Measurements from ENCODE around the gene CPLANE2.

The CPLANE2 gene

GRCh38 chr1:16262067-16262466 is 25.1 kb upstream of the CPLANE2 start:
- Histone ChIP-seq H3K36me3 (ENCODE audit: control insufficient read depth in 1 of 2, insufficient read depth in 2 of 2, low read depth in 1 of 2, low read length in 2 of 2) (peaks cover 0 to 6% of the 10 kb centered on the region in 2 experiments), H4K91ac (ENCODE audit: low read length) (no peak overlapping the region), H3K14ac (ENCODE audit: low read length in 2 of 2) (no peak overlapping the region), H3K79me1 (replicated peaks; ENCODE audit: low read length, poor library complexity, severe bottlenecking) (peaks cover 17% of the 10 kb centered on the region), H2AFZ (ENCODE audit: low read depth, low read length) (no peak overlapping the region), H2BK12ac (ENCODE audit: low read length in 2 of 2) (no peak overlapping the region), H2AK5ac (ENCODE audit: low read length, severe bottlenecking) (peak overlapping the region; percentile 91), H3K4ac (ENCODE audit: low read depth in 1 of 2, low read length in 2 of 2) (no peak overlapping the region), H3K4me2 (ENCODE audit: low read length, poor library complexity, severe bottlenecking) (no peak overlapping the region), H3K23ac (ENCODE audit: low read length in 2 of 2) (no peak overlapping the region), H3K4me3 (ENCODE audit: insufficient read depth in 1 of 2, low read depth in 1 of 2, low read length in 2 of 2) (no peak overlapping the region), H2BK120ac (ENCODE audit: low read depth, low read length) (no peak overlapping the region), H2BK5ac (ENCODE audit: low read depth, low read length, poor library complexity, severe bottlenecking) (no peak overlapping the region), H4K8ac (ENCODE audit: low read length) (no peak overlapping the region), H3K4me1 (ENCODE audit: control insufficient read depth, insufficient read depth, low read depth, low read length) (peaks cover 14% of the 10 kb centered on the region), H3K9ac (ENCODE audit: low read length) (no peak overlapping the region), H3K9me3 (ENCODE audit: control insufficient read depth, low read length) (no peaks in the 10 kb centered on the region), H3K18ac (ENCODE audit: low read depth in 1 of 2, low read length in 2 of 2) (no peak overlapping the region), H3K27ac (ENCODE audit: low read length, poor library complexity, severe bottlenecking) (no peak overlapping the region), H2BK15ac (ENCODE audit: low read depth, poor library complexity, severe bottlenecking) (no peak overlapping the region), H3K27me3 (ENCODE audit: control insufficient read depth in 1 of 2, insufficient read depth in 1 of 2, low read length in 2 of 2) (no peaks in the 10 kb centered on the region)
- no peak for DNase-seq
- WGBS, result 80% methylated on average over 1 of the region's 1 CpG

- Histone ChIP-seq H2BK5ac (ENCODE audit: low read depth, low read length, poor library complexity, severe bottlenecking) (peak overlapping the region; percentile 88), H3K4ac (ENCODE audit: low read depth in 1 of 2, low read length in 2 of 2) (no peak overlapping the region), H3K4me1 (ENCODE audit: control insufficient read depth, insufficient read depth, low read depth, low read length) (peaks cover 10% of the 10 kb centered on the region), H3K4me2 (ENCODE audit: low read length, poor library complexity, severe bottlenecking) (no peak overlapping the region), H2BK12ac (ENCODE audit: low read length in 2 of 2) (no peak overlapping the region), H3K9ac (ENCODE audit: low read length) (no peak overlapping the region), H3K79me1 (replicated peaks; ENCODE audit: low read length, poor library complexity, severe bottlenecking) (peaks cover 16% of the 10 kb centered on the region), H3K36me3 (ENCODE audit: control insufficient read depth in 1 of 2, insufficient read depth in 2 of 2, low read depth in 1 of 2, low read length in 2 of 2) (peaks cover 6 to 8% of the 10 kb centered on the region in 2 experiments), H3K27ac (ENCODE audit: low read length, poor library complexity, severe bottlenecking) (peak overlapping the region; percentile 98), H4K91ac (ENCODE audit: low read length) (no peak overlapping the region), H2AK5ac (ENCODE audit: low read length, severe bottlenecking) (peak overlapping the region; percentile 26), H3K27me3 (ENCODE audit: control insufficient read depth in 1 of 2, insufficient read depth in 1 of 2, low read length in 2 of 2) (no peaks in the 10 kb centered on the region), H2AFZ (ENCODE audit: low read depth, low read length) (no peak overlapping the region), H2BK120ac (ENCODE audit: low read depth, low read length) (no peak overlapping the region), H3K4me3 (ENCODE audit: insufficient read depth in 1 of 2, low read depth in 1 of 2, low read length in 2 of 2) (no peak overlapping the region), H3K9me3 (ENCODE audit: control insufficient read depth, low read length) (no peaks in the 10 kb centered on the region), H3K14ac (ENCODE audit: low read length in 2 of 2) (no peak overlapping the region), H3K23ac (ENCODE audit: low read length in 2 of 2) (no peak overlapping the region), H4K8ac (ENCODE audit: low read length) (no peak overlapping the region), H2BK15ac (ENCODE audit: low read depth, poor library complexity, severe bottlenecking) (no peak overlapping the region), H3K18ac (ENCODE audit: low read depth in 1 of 2, low read length in 2 of 2) (peak overlapping the region in 1 of 2 experiments; percentile 55)
- DNase-seq, result peak; percentile 52
- WGBS, result no CpG with 5 or more reads among the region's 1 CpG
These were observed 23.8 kb upstream of the CPLANE2 start for GRCh38 chr1:16260814-16261213.

GRCh38 chr1:16258591-16259135 is 21.7 kb upstream of the CPLANE2 start:
- Histone ChIP-seq H3K18ac (ENCODE audit: low read depth in 1 of 2, low read length in 2 of 2) (no peak overlapping the region), H3K36me3 (ENCODE audit: control insufficient read depth in 1 of 2, insufficient read depth in 2 of 2, low read depth in 1 of 2, low read length in 2 of 2) (peaks cover 12 to 30% of the 10 kb centered on the region in 2 experiments), H3K4me3 (ENCODE audit: insufficient read depth in 1 of 2, low read depth in 1 of 2, low read length in 2 of 2) (no peak overlapping the region), H2AK5ac (ENCODE audit: low read length, severe bottlenecking) (no peak overlapping the region), H3K4me2 (ENCODE audit: low read length, poor library complexity, severe bottlenecking) (no peak overlapping the region), H2BK15ac (ENCODE audit: low read depth, poor library complexity, severe bottlenecking) (no peak overlapping the region), H4K8ac (ENCODE audit: low read length) (no peak overlapping the region), H3K23ac (ENCODE audit: low read length in 2 of 2) (no peak overlapping the region), H3K79me1 (replicated peaks; ENCODE audit: low read length, poor library complexity, severe bottlenecking) (peaks cover 18% of the 10 kb centered on the region), H3K27me3 (ENCODE audit: control insufficient read depth in 1 of 2, insufficient read depth in 1 of 2, low read length in 2 of 2) (no peaks in the 10 kb centered on the region), H3K4me1 (ENCODE audit: control insufficient read depth, insufficient read depth, low read depth, low read length) (peaks cover 13% of the 10 kb centered on the region), H3K9ac (ENCODE audit: low read length) (no peak overlapping the region), H3K14ac (ENCODE audit: low read length in 2 of 2) (no peak overlapping the region), H3K4ac (ENCODE audit: low read depth in 1 of 2, low read length in 2 of 2) (no peak overlapping the region), H2BK12ac (ENCODE audit: low read length in 2 of 2) (no peak overlapping the region), H2BK120ac (ENCODE audit: low read depth, low read length) (no peak overlapping the region), H3K9me3 (ENCODE audit: control insufficient read depth, low read length) (no peaks in the 10 kb centered on the region), H2BK5ac (ENCODE audit: low read depth, low read length, poor library complexity, severe bottlenecking) (no peak overlapping the region), H2AFZ (ENCODE audit: low read depth, low read length) (no peak overlapping the region), H3K27ac (ENCODE audit: low read length, poor library complexity, severe bottlenecking) (no peak overlapping the region), H4K91ac (ENCODE audit: low read length) (no peak overlapping the region)
- DNase-seq, result no peak
- 98% methylated on average over 7 of the region's 9 CpGs for WGBS

GRCh38 chr1:16257968-16258367 is 21.0 kb upstream of the CPLANE2 start:
- Histone ChIP-seq H4K91ac (ENCODE audit: low read length) (no peak overlapping the region), H2BK12ac (ENCODE audit: low read length in 2 of 2) (no peak overlapping the region), H3K4ac (ENCODE audit: low read depth in 1 of 2, low read length in 2 of 2) (no peak overlapping the region), H2BK120ac (ENCODE audit: low read depth, low read length) (no peak overlapping the region), H3K79me1 (replicated peaks; ENCODE audit: low read length, poor library complexity, severe bottlenecking) (peaks cover 21% of the 10 kb centered on the region), H3K9me3 (ENCODE audit: control insufficient read depth, low read length) (no peaks in the 10 kb centered on the region), H3K23ac (ENCODE audit: low read length in 2 of 2) (no peak overlapping the region), H3K14ac (ENCODE audit: low read length in 2 of 2) (no peak overlapping the region), H4K8ac (ENCODE audit: low read length) (no peak overlapping the region), H3K4me1 (ENCODE audit: control insufficient read depth, insufficient read depth, low read depth, low read length) (peaks cover 15% of the 10 kb centered on the region), H2BK5ac (ENCODE audit: low read depth, low read length, poor library complexity, severe bottlenecking) (no peak overlapping the region), H3K18ac (ENCODE audit: low read depth in 1 of 2, low read length in 2 of 2) (no peak overlapping the region), H3K36me3 (ENCODE audit: control insufficient read depth in 1 of 2, insufficient read depth in 2 of 2, low read depth in 1 of 2, low read length in 2 of 2) (peaks cover 15 to 37% of the 10 kb centered on the region in 2 experiments), H2BK15ac (ENCODE audit: low read depth, poor library complexity, severe bottlenecking) (no peak overlapping the region), H3K27ac (ENCODE audit: low read length, poor library complexity, severe bottlenecking) (no peak overlapping the region), H2AFZ (ENCODE audit: low read depth, low read length) (no peak overlapping the region), H2AK5ac (ENCODE audit: low read length, severe bottlenecking) (no peak overlapping the region), H3K4me2 (ENCODE audit: low read length, poor library complexity, severe bottlenecking) (no peak overlapping the region), H3K27me3 (ENCODE audit: control insufficient read depth in 1 of 2, insufficient read depth in 1 of 2, low read length in 2 of 2) (no peaks in the 10 kb centered on the region), H3K9ac (ENCODE audit: low read length) (no peak overlapping the region), H3K4me3 (ENCODE audit: insufficient read depth in 1 of 2, low read depth in 1 of 2, low read length in 2 of 2) (no peak overlapping the region)
- DNase-seq, result no peak
- 100% methylated on average over 2 of the region's 3 CpGs for WGBS

All from mesenchymal stem cell (in vitro differentiated cells and primary cell).